Posterior cingulate gyrus (tissue), 11 donors: ENCODE results near the gene MOB1A.
A peak's percentile ranks its signal among the peaks of the same experiment; 100 is the strongest.

Source experiments
- DNase-seq, 10 donors: peaks; one replicate each; pipeline versions ENCODE4 v3.0.0 to v3.0.0-alpha.2; 2020 to 2021; ENCODE audit warnings: mixed read lengths in 3 of 10
- intact Hi-C: fragments of 100-400 bp; cut with DNase I; formaldehyde crosslinking; loops from one replicate; pipeline ENCODE4 v1.15.1; 2023

The MOB1A gene

DNA sequence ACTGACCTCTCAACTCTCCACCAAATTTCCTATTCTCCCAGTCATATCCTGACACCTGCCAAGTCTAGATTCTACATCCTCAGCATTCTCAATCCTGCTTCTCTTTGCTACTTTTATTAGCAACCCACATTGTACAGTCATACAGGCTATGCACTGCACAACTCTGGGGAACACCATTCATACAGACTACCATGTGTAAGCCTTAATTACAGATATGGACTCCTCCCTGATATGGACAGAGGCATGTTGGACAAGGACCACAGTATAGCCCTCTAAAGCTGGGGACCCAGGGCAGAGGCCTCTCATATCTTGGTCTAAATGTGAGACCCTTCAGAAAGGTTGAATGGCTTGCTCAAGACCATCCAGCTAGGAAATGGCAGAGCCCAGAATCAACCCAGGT is 67.3 kb downstream of the MOB1A start:
- no peak for DNase-seq
- intact Hi-C loops: no loop called here

DNA sequence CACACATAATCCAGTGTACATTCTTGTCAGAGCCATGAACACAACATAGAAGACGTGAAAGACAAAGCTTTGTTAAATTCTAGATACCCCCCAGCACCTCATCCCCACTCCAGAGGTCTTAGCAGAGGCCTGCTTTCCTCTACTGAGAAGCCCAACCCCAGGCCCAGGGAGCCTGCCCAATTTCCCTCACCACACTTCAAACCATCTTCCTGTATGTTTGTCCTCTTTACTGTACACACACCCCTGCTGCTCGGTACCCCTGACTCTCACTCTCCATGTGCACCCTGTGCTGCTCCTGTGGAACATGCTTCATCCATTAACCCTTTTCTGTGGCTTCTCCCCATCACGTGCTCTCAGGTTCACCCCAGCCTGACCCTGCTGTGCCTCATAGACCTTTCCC is 68.1 kb downstream of the MOB1A start:
- peak in 1 of 10 donors; percentile 17 for DNase-seq

GRCh38 chr2:74109551-74109950 is 69.1 kb downstream of the MOB1A start:
- intact Hi-C loops: no loop called here
- peak in 1 of 10 donors; percentile 19 for DNase-seq

More for the DNA sequence above, 68.1 kb downstream of the MOB1A start:
- intact Hi-C loops: no loop called here

DNA sequence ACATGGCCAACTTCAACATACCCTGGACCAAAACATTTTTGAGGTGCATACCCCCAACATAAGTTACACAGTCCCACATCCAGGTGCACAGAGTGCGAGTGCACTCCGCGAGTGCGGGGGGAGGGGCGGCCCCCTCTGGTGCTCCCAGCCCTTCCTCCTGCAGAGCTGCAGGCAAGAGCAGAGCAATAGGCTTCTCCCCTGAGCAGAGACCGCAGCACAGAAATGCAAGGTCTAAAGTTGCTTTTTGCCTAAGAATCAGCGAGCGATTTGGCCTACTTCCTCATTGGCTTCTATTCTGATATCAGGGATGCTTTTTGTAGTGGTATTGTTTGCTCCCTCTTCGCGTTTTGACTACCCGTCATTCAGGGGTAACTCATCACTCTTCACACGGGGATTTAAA is 71.6 kb downstream of the MOB1A start:
- intact Hi-C loops: no loop called here
- no peak for DNase-seq

DNA sequence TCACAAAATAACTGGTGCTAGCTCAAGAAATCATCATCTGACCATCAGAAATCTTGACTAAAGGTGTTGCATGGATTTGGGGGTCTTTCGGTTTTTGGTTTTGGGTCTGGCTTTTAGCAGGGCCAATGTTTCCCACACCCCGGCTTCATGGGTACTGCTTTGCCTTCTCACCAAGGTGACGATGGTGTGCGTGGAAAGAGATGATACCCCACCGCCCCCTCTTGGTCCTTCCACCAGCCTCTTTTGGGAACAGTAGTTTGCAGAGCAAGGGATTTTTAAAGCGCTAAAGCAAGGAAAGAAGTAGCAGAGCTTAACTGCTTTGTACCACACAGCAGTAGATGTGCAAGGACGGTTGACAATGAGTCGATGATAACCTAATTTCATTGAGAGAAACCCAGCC is 73.3 kb downstream of the MOB1A start:
- DNase-seq: no peak
- intact Hi-C loops: no loop called here

GRCh38 chr2:74104839-74105238 is 73.8 kb downstream of the MOB1A start:
- intact Hi-C loops: no loop called here
- DNase-seq: no peak

DNA sequence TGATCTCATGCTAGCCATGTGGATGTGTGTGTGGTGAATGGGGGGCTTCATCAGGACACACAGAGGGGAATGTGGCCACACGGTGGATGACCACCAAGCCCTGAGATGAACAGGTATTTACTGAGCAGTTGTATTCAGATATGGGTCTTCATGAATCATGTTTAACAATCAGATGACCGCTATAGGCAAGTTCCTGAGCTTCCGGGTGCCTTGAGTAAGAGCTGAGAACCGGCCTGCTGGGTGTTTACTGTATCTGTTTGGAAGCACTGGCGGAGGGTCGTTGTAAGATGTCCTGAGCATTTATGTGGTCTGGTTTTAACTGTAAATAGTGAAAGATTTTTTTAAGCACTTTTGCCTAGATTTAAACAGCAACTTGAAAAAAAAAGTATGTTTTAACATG is 74.9 kb downstream of the MOB1A start:
- intact Hi-C loops: no loop called here

More for the DNA sequence above, 74.9 kb downstream of the MOB1A start:
- no peak for DNase-seq
